ENCODE data around the gene ME3. TPM values are rescaled to one million over a fixed set of nuclear protein-coding genes. Genes with fewer than 3 reads are reported as not detected.

Gene ME3
- total RNA-seq, 1 experiment from 2014 or later = 1.8 TPM

DNA sequence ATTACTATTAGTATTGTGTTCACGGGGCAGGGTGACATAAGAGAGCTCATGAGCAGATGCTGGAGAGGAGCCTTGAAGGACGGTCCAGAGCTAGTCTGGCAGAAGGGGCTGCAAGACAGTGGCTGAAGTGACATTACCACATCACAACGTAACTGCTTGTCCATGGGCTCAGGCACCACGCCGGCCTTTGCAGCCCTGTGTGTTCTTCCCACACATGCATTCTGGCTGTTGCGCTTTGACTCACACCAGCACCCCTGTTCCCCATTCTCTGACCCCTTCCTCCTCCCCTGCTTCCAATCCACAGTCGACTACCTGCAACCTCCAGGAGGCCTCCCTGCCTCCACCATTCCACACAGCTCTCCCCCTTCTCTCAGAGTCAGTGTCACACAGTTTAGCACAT, 103.3 kb downstream of the ME3 start:
- Mint-ChIP-seq H3K36me3 (no peaks in the 10 kb centered on the region), H3K9me3 (no peaks in the 10 kb centered on the region), H3K27me3 (ENCODE audit: low read depth) (no peaks in the 10 kb centered on the region), H3K4me3 (no peak overlapping the region), H3K27ac (no peak overlapping the region), H3K4me1 (peaks cover 5% of the 10 kb centered on the region)
- DNase-seq (ENCODE audit: low spot score) (no peak), ATAC-seq (no peak)
- TF ChIP-seq PRRX2 (CRISPR knock-in tag; IDR thresholded peaks at IDR 0.05) (no peak), HMGXB4 (CRISPR knock-in tag; IDR thresholded peaks at IDR 0.05) (no peak), ZNF281 (CRISPR knock-in tag; IDR thresholded peaks at IDR 0.05) (no peak), JUN (CRISPR knock-in tag; IDR thresholded peaks at IDR 0.05) (no peak), E2F1 (CRISPR knock-in tag; IDR thresholded peaks at IDR 0.05) (no peak), GRHL2 (CRISPR knock-in tag; IDR thresholded peaks at IDR 0.05; ENCODE audit: insufficient replicate concordance, severe bottlenecking) (no peak), ZNF416 (CRISPR knock-in tag; IDR thresholded peaks at IDR 0.05) (no peak), NR1H2 (CRISPR knock-in tag; IDR thresholded peaks at IDR 0.05) (no peak), ZNF121 (CRISPR knock-in tag; IDR thresholded peaks at IDR 0.05) (no peak), ETV6 (CRISPR knock-in tag; IDR thresholded peaks at IDR 0.05) (no peak), TP53 (CRISPR knock-in tag; IDR thresholded peaks at IDR 0.05) (no peak), CREB1 (CRISPR knock-in tag; IDR thresholded peaks at IDR 0.05) (no peak), EMX1 (CRISPR knock-in tag; IDR thresholded peaks at IDR 0.05) (no peak), FOXP1 (CRISPR knock-in tag; IDR thresholded peaks at IDR 0.05; ENCODE audit: borderline replicate concordance) (no peak)
- TF ChIP-seq, protein P1, sequence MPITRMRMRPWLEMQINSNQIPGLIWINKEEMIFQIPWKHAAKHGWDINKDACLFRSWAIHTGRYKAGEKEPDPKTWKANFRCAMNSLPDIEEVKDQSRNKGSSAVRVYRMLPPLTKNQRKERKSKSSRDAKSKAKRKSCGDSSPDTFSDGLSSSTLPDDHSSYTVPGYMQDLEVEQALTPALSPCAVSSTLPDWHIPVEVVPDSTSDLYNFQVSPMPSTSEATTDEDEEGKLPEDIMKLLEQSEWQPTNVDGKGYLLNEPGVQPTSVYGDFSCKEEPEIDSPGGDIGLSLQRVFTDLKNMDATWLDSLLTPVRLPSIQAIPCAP (CRISPR knock-in tag; IDR thresholded peaks at IDR 0.05) = no peak
- TF ChIP-seq, protein P2, sequence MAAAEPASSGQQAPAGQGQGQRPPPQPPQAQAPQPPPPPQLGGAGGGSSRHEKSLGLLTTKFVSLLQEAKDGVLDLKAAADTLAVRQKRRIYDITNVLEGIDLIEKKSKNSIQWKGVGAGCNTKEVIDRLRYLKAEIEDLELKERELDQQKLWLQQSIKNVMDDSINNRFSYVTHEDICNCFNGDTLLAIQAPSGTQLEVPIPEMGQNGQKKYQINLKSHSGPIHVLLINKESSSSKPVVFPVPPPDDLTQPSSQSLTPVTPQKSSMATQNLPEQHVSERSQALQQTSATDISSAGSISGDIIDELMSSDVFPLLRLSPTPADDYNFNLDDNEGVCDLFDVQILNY (CRISPR knock-in tag; IDR thresholded peaks at IDR 0.05) = no peak
- TF ChIP-seq, protein P3, sequence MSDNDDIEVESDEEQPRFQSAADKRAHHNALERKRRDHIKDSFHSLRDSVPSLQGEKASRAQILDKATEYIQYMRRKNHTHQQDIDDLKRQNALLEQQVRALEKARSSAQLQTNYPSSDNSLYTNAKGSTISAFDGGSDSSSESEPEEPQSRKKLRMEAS (CRISPR knock-in tag; IDR thresholded peaks at IDR 0.05) = no peak
- TF ChIP-seq, protein P4, sequence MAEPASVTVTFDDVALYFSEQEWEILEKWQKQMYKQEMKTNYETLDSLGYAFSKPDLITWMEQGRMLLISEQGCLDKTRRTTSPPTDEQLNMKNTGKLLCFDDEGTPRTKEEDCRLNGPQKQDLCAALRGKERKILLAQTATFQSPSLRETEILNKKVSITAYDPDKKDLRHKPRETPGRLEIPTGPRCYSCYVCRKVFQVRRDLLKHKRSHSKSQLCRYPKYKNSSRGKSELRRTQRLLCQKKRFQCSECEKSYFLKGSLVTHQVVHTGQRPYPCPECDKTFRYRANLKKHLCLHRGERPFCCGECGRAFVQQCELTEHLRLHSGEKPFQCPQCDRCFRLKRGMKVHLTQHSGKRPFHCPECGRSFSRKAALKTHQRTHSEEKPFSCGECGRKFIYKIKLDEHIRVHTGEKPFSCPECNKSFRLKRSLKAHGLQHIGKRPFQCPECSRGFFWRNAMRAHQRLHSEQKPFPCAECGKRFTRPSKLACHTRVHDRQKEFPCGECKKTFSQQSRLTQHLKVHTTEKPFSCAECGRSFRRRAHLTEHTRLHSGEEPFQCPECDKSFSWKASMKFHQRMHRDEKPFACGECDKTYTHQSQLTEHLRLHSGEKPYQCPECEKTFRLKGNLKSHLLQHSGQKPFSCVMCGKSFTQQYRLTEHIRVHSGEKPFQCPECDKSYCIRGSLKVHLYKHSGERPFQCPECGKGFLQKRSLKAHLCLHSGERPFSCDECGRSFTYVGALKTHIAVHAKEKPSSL (CRISPR knock-in tag; conservative IDR thresholded peaks at IDR 0.05) = no peak
- ChIA-PET CTCF (no interaction called here), POLR2A (no interaction called here)
